ENCODE measurements around the gene TMEM150A. TPM values are rescaled to one million over a fixed set of nuclear protein-coding genes. Genes with fewer than 3 reads are reported as not detected.
"Not testable (repeated sequence)": the region's sequence is repeated elsewhere in the genome, so short reads cannot be mapped to it uniquely, and the experiment has no call there.

TMEM150A gene
- total RNA-seq, 2 donors from 2014 or later: 23.1 to 24.4 TPM

DNA sequence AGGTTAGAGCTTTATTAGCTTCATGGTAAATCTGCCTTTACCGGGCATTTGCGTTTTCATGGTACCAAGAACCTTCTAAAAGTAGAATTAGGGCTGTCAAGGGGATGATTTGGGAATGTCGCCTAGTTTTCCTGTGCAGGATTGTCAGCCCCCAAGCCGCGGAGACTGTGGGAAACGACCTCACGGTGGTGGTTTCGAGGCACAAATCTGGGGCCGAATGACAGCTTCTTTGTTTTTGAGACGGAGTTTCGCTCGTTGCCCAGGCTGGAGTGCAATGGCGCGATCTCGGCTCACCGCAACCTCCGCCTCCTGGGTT lies 12.9 kb upstream of the TMEM150A start:
- 87 to 89% methylated on average over 12 to 17 of the region's 17 CpGs for WGBS, 2 donors
- ATAC-seq (no peak), DNase-seq (no peak)
- Histone ChIP-seq H3K27ac (peak overlapping the region; percentile 49 to 93 (median 84)), H3K4me3 (no peak overlapping the region), H3K9me3 (no peaks in the 10 kb centered on the region), H3K36me3 (replicated peaks in 1 of 2; ENCODE audit: insufficient read depth in 1 of 2, low read depth in 2 of 2) (peaks cover 0 to 2% of the 10 kb centered on the region in 2 donors), H3K4me1 (peaks cover 38% of the 10 kb centered on the region), H3K27me3 (no peaks in the 10 kb centered on the region)
- no peak for TF ChIP-seq POLR2A (IDR thresholded peaks at IDR 0.05)
- TF ChIP-seq, protein P1, sequence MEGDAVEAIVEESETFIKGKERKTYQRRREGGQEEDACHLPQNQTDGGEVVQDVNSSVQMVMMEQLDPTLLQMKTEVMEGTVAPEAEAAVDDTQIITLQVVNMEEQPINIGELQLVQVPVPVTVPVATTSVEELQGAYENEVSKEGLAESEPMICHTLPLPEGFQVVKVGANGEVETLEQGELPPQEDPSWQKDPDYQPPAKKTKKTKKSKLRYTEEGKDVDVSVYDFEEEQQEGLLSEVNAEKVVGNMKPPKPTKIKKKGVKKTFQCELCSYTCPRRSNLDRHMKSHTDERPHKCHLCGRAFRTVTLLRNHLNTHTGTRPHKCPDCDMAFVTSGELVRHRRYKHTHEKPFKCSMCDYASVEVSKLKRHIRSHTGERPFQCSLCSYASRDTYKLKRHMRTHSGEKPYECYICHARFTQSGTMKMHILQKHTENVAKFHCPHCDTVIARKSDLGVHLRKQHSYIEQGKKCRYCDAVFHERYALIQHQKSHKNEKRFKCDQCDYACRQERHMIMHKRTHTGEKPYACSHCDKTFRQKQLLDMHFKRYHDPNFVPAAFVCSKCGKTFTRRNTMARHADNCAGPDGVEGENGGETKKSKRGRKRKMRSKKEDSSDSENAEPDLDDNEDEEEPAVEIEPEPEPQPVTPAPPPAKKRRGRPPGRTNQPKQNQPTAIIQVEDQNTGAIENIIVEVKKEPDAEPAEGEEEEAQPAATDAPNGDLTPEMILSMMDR (IDR thresholded peaks at IDR 0.05): no peak
- intact Hi-C loops (cut with DNase I): no loop called here

DNA sequence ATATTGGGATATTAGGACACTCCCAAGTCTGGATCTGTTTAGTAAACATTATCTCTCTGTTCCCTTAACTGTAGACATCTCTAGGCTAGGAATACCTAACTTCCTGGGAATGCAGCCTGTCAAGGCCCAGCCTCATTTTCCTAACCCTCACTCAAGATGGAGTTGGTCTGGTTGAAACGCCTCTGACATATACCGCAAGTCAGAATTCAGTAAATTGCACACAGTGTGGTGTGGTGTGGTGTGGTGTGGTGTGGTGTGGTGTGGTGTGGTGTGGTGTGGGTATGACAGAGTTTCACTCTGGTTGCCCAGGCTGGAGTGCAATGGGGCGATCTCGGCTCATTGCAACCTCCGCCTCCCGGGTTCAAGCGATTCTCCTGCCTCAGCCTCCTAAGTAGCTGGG lies 12.3 kb upstream of the TMEM150A start:
- intact Hi-C loops (cut with DNase I): not testable (repeated sequence)
- 93 to 94% methylated on average over 7 of the region's 7 CpGs for WGBS, 2 donors

DNA sequence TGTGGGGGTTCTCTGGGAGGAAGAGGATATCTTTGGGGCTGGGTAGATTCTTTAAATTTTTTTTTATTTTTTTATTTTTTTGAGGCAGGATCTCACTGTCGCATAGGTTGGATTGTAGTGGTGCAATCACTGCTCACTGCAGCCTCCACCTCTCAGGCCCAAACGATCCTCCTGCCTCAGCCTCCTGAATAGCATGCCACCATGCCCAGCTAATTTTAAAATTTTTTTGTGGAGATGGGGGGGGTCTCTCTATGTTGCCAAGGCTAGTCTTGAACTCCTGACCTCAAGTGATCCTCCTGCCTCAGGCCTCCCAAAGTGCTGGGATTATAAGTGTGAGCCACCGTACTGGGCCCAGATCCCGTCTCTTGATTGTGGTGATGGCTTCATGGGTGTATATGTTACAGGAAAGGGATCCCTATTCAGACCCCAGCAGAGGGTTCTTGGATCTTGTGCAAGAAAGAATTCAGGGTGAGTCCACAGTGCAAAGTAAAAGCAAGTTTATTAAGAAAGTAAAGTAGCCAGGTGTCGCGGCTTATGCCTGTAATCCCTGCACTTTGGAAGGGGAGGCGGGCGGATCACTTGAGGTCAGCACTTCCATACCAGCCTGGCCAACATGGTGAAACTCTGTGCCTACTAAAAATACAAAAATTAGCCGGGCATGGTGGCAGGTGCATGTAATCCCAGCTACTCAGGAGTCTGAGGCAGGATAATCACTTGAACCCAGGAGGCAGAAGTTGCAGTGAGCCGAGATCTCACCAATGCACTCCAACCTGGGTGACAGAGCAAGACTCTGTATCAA lies 11.4 kb upstream of the TMEM150A start:
- no peak for TF ChIP-seq POLR2A (IDR thresholded peaks at IDR 0.05)
- TF ChIP-seq, protein P1 (IDR thresholded peaks at IDR 0.05): no peak
- peaks cover 0 to 2% of the 10 kb centered on the region in 2 donors for H3K36me3 ChIP-seq (replicated peaks in 1 of 2; ENCODE audit: insufficient read depth in 1 of 2, low read depth in 2 of 2)
- WGBS, 2 donors: 83% methylated on average over 10 of the region's 10 CpGs
- no peaks in the 10 kb centered on the region for H3K27me3 ChIP-seq
- ATAC-seq (no peak), DNase-seq (no peak)
- H3K27ac ChIP-seq: no peak overlapping the region
- no peaks in the 10 kb centered on the region for H3K9me3 ChIP-seq
- peaks cover 46% of the 10 kb centered on the region for H3K4me1 ChIP-seq
- H3K4me3 ChIP-seq: no peak overlapping the region
- intact Hi-C loops (cut with DNase I): no loop called here

More for the DNA sequence above, 12.3 kb upstream of the TMEM150A start:
- not testable (repeated sequence) for H3K27ac ChIP-seq; ATAC-seq; H3K27me3 ChIP-seq; H3K4me3 ChIP-seq; H3K36me3 ChIP-seq (replicated peaks in 1 of 2; ENCODE audit: insufficient read depth in 1 of 2, low read depth in 2 of 2); DNase-seq; H3K9me3 ChIP-seq
- peaks cover 44% of the 10 kb centered on the region for H3K4me1 ChIP-seq

DNA sequence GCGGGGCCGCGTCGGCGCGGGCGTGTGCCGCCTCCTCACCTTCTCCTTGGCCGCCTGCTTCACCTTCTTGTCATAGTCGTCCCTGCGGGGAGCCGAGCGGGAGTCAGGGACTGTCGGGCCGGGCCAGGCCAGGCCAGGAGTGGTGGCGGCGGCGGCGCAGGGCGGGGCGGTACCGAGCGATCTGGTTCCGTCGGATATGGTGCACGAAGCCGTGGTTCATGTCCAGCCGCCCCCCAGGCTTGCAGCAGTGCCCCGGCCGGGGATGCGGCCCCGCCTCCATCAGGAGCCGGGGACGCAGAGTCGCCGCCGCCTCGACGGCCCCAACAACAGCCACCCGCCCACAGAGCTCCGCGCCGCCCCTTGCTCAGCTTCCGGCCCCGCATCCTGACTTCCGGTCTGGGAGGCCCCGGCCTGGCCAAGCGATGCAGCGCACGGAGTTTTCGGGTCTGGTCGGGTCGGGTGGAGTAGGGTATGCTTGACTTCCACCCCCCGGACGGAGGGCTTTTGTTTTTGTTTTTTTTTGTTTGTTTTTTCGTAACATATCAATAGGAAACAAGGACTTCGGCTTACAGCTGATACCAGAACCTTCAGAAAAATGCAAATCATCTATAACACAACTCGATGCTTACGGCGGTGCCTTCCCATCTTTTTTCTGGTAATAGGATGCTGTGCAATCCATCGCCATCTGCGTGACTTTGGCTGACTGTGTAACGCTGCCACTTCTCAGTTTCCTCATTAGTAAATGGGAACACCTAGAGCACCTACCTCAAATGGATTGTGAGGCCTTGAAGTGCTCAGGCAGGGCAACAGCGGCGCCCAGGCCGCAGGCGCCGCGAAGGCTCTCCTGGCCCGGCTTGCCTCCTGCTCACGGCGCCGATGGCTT lies 9.4 kb upstream of the TMEM150A start, which contains the start of gene C2orf68:
TSS of gene C2orf68 (minus strand) at position 362 of the 883 bp plus-strand sequence. CDS start at position 280, 82 bp downstream.
- H3K4me1 ChIP-seq: peaks cover 39% of the 10 kb centered on the region
- ATAC-seq (peak; percentile 83), DNase-seq (peak; percentile 89 to 92 (median 90))
- peaks cover 0 to 8% of the 10 kb centered on the region in 2 donors for H3K36me3 ChIP-seq (replicated peaks in 1 of 2; ENCODE audit: insufficient read depth in 1 of 2, low read depth in 2 of 2)
- TF ChIP-seq, protein P1 (IDR thresholded peaks at IDR 0.05): no peak
- TF ChIP-seq POLR2A (IDR thresholded peaks at IDR 0.05): peak; percentile 50 to 79 (median 70)
- H3K27me3 ChIP-seq: no peaks in the 10 kb centered on the region
- peak within 1 kb of the TSS; percentile 33 to 59 for H3K4me3 ChIP-seq
- no peaks in the 10 kb centered on the region for H3K9me3 ChIP-seq
- WGBS, 2 donors: 7 to 16% methylated on average over 33 to 71 of the region's 73 CpGs
- peak within 1 kb of the TSS; percentile 76 to 86 (median 81) for H3K27ac ChIP-seq
- intact Hi-C loops (cut with DNase I): no loop called here

DNA sequence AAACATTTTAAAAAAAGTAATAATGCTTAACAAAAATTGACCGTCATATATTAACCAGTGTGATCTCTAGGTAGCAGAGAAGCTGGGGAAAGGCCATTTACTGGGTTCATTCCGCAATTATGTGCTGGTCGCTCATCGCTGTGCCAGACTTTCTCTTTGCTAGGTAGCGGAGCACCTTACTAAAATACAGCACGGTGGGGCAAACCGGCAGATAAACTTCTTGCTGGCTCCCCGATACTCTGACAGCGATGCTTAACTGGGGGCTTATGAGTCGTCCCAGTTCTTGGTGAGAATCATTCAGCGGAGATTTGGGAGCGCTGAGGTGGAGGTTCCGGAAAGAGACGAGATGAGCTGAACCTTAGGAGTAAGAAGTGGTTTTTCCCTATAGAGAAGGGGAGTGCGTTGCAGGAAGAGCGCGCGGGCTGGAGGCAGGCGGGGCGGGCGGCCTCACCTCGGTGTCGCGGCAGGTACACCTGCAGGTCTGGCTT lies 8.8 kb upstream of the TMEM150A start:
- 3 to 8% methylated on average over 9 to 24 of the region's 24 CpGs for WGBS, 2 donors
- no peak for TF ChIP-seq POLR2A (IDR thresholded peaks at IDR 0.05)
- TF ChIP-seq, protein P1 (IDR thresholded peaks at IDR 0.05): no peak
- intact Hi-C loops (cut with DNase I): no loop called here
- peak overlapping the region; percentile 33 to 59 for H3K4me3 ChIP-seq
- H3K27me3 ChIP-seq: no peaks in the 10 kb centered on the region
- peaks cover 37% of the 10 kb centered on the region for H3K4me1 ChIP-seq
- no peaks in the 10 kb centered on the region for H3K9me3 ChIP-seq
- peak overlapping the region; percentile 76 to 86 (median 81) for H3K27ac ChIP-seq
- DNase-seq (no peak), ATAC-seq (no peak)
- H3K36me3 ChIP-seq (replicated peaks in 1 of 2; ENCODE audit: insufficient read depth in 1 of 2, low read depth in 2 of 2): peaks cover 0 to 8% of the 10 kb centered on the region in 2 donors

Measured in body of pancreas (tissue), 4 donors.